HCT116 (cell line): ENCODE results near the gene MYBPHL. TPM values are rescaled to one million over a fixed set of nuclear protein-coding genes. Genes with fewer than 3 reads are reported as not detected.

Experiments
- ATAC-seq: fragments of 200-7000 bp; cut with Tn5 transposase; 2 replicates; pipeline ENCODE4 v1.9.1; 2020; ENCODE audit warnings: mild to moderate bottlenecking, moderate library complexity
- BruUV-seq: library from RNA; stranded (reverse); fragments of 400-500 nt; replicated peaks from 2 replicates; lab custom pipeline; 2021; lab: Mats Ljungman, UMichigan
- CTCF ChIA-PET: fragments of 300-600 bp; sonication (Branson Sonifier 250); formaldehyde crosslinking; loops from one replicate; lab custom pipeline; 2021; ENCODE audit warnings: antibody characterized with exemption; lab: Charles Lee
- POLR2A ChIA-PET: fragments of 300-600, 350-600 bp; sonication (Branson Sonifier 250); formaldehyde crosslinking; loops from one replicate; lab custom pipeline; 2021; ENCODE audit warnings: antibody characterized with exemption; lab: Charles Lee
- RAD21 ChIA-PET, 2 experiments: fragments of 300-600 bp; sonication (Branson Sonifier 250); formaldehyde crosslinking; loops; one replicate each; lab custom pipeline; 2023; ENCODE audit warnings: low total read pairs in 2 of 2; ENCODE audit not compliant: uncharacterized antibody in 2 of 2, unreplicated experiment in 2 of 2, low non-redundant PET in 1 of 2; lab: Charles Lee
- DNase-seq: peaks from one replicate; pipeline ENCODE4 v3.0.0-alpha.2; 2010; ENCODE audit warnings: low read depth, low spot score
- H2AFZ ChIP-seq: fragments of 200-600 bp; shearing (Covaris generic), sonication (generic); 2 replicates; pipeline ENCODE4 v1.6.1; 2017; ENCODE audit warnings: low read depth, mixed run types, mixed read lengths, antibody characterized with exemption, low read length; ENCODE audit not compliant: poor library complexity, severe bottlenecking
- H3K27ac ChIP-seq: 2 replicates; pipeline ENCODE4 v1.5.1; 2012; ENCODE audit warnings: low read depth, low read length
- H3K27me3 ChIP-seq: fragments of 200-600 bp; sonication (generic); 2 replicates; pipeline ENCODE4 v1.6.1; 2016; ENCODE audit warnings: mixed run types, low read length, mixed read lengths; ENCODE audit not compliant: insufficient read depth
- H3K36me3 ChIP-seq, 2 experiments: fragments of 200-500 bp in 1 of 2; fragments of 200-600 bp in 1 of 2; sonication (Bioruptor generic) in 1 of 2; sonication (generic) in 1 of 2; 2 replicates each; pipeline versions ENCODE4 v1.5.1 to v1.6.1; 2014 to 2016; ENCODE audit warnings: low read length in 2 of 2, inconsistent platforms in 1 of 2, mixed read lengths in 1 of 2, mixed run types in 1 of 2; ENCODE audit not compliant: insufficient read depth in 2 of 2, control insufficient read depth in 1 of 2
- H3K4me1 ChIP-seq, 2 experiments: fragments of 200-600 bp in 1 of 2; sonication (generic) in 1 of 2; 2 replicates each; pipeline versions ENCODE4 v1.5.1 to v1.6.1; 2012 to 2017; ENCODE audit warnings: low read length in 2 of 2, inconsistent platforms in 1 of 2, mild to moderate bottlenecking in 1 of 2, mixed read lengths in 1 of 2, mixed run types in 1 of 2, moderate library complexity in 1 of 2; ENCODE audit not compliant: insufficient read depth in 2 of 2, control insufficient read depth in 1 of 2
- H3K4me2 ChIP-seq: fragments of 200-600 bp; sonication (generic); 2 replicates; pipeline ENCODE4 v1.6.1; 2017; ENCODE audit warnings: mixed run types, low read length, mixed read lengths
- H3K4me3 ChIP-seq, 2 experiments: fragments of 200-600 bp in 1 of 2; sonication (generic) in 1 of 2; replicated peaks in 1 of 2; 2 replicates each; pipeline ENCODE4 v1.5.1; 2011 to 2016; ENCODE audit warnings: low read length in 2 of 2, control low read depth in 1 of 2, low read depth in 1 of 2, mild to moderate bottlenecking in 1 of 2, mixed read lengths in 1 of 2, mixed run types in 1 of 2
- H3K79me2 ChIP-seq: fragments of 200-600 bp; sonication (generic); 2 replicates; pipeline ENCODE4 v1.6.1; 2017; ENCODE audit warnings: mild to moderate bottlenecking, mixed run types, low read length, moderate library complexity, mixed read lengths; ENCODE audit not compliant: insufficient read depth
- H3K9ac ChIP-seq: fragments of 200-600 bp; sonication (generic); 2 replicates; pipeline ENCODE4 v1.6.1; 2016; ENCODE audit warnings: low read length, mixed read lengths
- H3K9me2 ChIP-seq: fragments of 200-600 bp; sonication (generic), shearing (Covaris generic); 2 replicates; pipeline ENCODE4 v1.6.1; 2017; ENCODE audit warnings: mixed run types, mild to moderate bottlenecking, moderate library complexity; ENCODE audit not compliant: insufficient read depth
- H3K9me3 ChIP-seq, 2 experiments: fragments of 200-500 bp in 1 of 2; fragments of 200-600 bp in 1 of 2; sonication (Bioruptor generic) in 1 of 2; sonication (generic) in 1 of 2; 2 replicates each; pipeline ENCODE4 v1.6.1; 2014 to 2017; ENCODE audit warnings: low read length in 2 of 2, mixed read lengths in 2 of 2, inconsistent platforms in 1 of 2, low read depth in 1 of 2, mild to moderate bottlenecking in 1 of 2, mixed run types in 1 of 2, moderate library complexity in 1 of 2; ENCODE audit not compliant: control insufficient read depth in 1 of 2, insufficient read depth in 1 of 2
- H4K20me1 ChIP-seq: fragments of 200-600 bp; sonication (generic), shearing (Covaris generic); 2 replicates; pipeline ENCODE4 v1.6.1; 2017; ENCODE audit warnings: mixed run types, mild to moderate bottlenecking, moderate library complexity; ENCODE audit not compliant: insufficient read depth
- ATF3 ChIP-seq: IDR thresholded peaks from 2 replicates; pipeline ENCODE4 v1.6.1; 2012
- CEBPB ChIP-seq: IDR thresholded peaks from 2 replicates; pipeline ENCODE4 v1.6.1; 2012; ENCODE audit warnings: low read depth
- CTCF ChIP-seq, 3 experiments: fragments of 200-600 bp in 1 of 3; sonication (generic) in 1 of 3; IDR thresholded peaks in 2 of 3; conservative IDR thresholded peaks in 1 of 3; 2 replicates each; pipeline ENCODE4 v1.5.1; 2012 to 2017; ENCODE audit warnings: low read depth in 2 of 3, low read length in 2 of 3, antibody characterized with exemption in 1 of 3, borderline replicate concordance in 1 of 3, control low read depth in 1 of 3, mild to moderate bottlenecking in 1 of 3, mixed read lengths in 1 of 3, mixed run types in 1 of 3, moderate library complexity in 1 of 3; ENCODE audit not compliant: insufficient read depth in 1 of 3
- ELF1 ChIP-seq: IDR thresholded peaks from 2 replicates; pipeline ENCODE4 v1.6.1; 2012; ENCODE audit warnings: low read depth, borderline replicate concordance
- EZH2 ChIP-seq: fragments of 200-600 bp; sonication (generic); IDR thresholded peaks from 2 replicates; pipeline ENCODE4 v1.6.1; 2017; ENCODE audit warnings: antibody characterized with exemption, mixed run types
- EZH2phosphoT487 ChIP-seq: fragments of 200-600 bp; IDR thresholded peaks from 2 replicates; pipeline ENCODE4 v1.6.1; 2018; ENCODE audit warnings: antibody characterized with exemption, borderline replicate concordance
- JUND ChIP-seq: IDR thresholded peaks from 2 replicates; pipeline ENCODE4 v1.6.1; 2012
- MAX ChIP-seq: IDR thresholded peaks from 2 replicates; pipeline ENCODE4 v1.6.1; 2012
- POLR2A ChIP-seq: IDR thresholded peaks from 2 replicates; pipeline ENCODE4 v1.7.0; 2011; ENCODE audit warnings: borderline replicate concordance; ENCODE audit not compliant: insufficient read depth, insufficient read length; ENCODE audit errors: extremely low read depth
- RAD21 ChIP-seq: IDR thresholded peaks from 2 replicates; pipeline ENCODE4 v1.6.1; 2012; ENCODE audit warnings: low read depth, mild to moderate bottlenecking
- REST ChIP-seq: IDR thresholded peaks from 2 replicates; pipeline ENCODE4 v1.6.1; 2012; ENCODE audit warnings: low read depth
- SIN3A ChIP-seq: IDR thresholded peaks from 2 replicates; pipeline ENCODE4 v1.6.1; 2012; ENCODE audit warnings: low read depth
- SRF ChIP-seq: IDR thresholded peaks from 2 replicates; pipeline ENCODE4 v1.6.1; 2012; ENCODE audit warnings: low read depth
- TCF7L2 ChIP-seq: IDR thresholded peaks from 2 replicates; pipeline ENCODE4 v1.7.0; 2011; ENCODE audit warnings: borderline replicate concordance, inconsistent platforms; ENCODE audit not compliant: insufficient read depth, insufficient read length; ENCODE audit errors: extremely low read depth
- YY1 ChIP-seq: IDR thresholded peaks from 2 replicates; pipeline ENCODE4 v1.6.1; 2011; ENCODE audit warnings: low read length, low read depth, moderate library complexity, mild to moderate bottlenecking; ENCODE audit not compliant: insufficient replicate concordance; ENCODE audit errors: extremely low read depth
- ZBTB33 ChIP-seq: IDR thresholded peaks from 2 replicates; pipeline ENCODE4 v1.6.1; 2011; ENCODE audit warnings: mild to moderate bottlenecking, low read length, moderate library complexity; ENCODE audit not compliant: insufficient replicate concordance; ENCODE audit errors: extremely low read depth
- ZFX ChIP-seq: fragments of 450-650 bp; IDR thresholded peaks from 2 replicates; pipeline ENCODE4 v1.6.1; 2017
- intact Hi-C: fragments of 100-400 bp; cut with micrococcal nuclease; formaldehyde crosslinking; loops from 2 replicates; pipeline ENCODE4 v1.10.0; 2022
- total RNA-seq: library from RNA; stranded (reverse); gene quantifications from one replicate; pipeline ENCODE4 v1.2.1, GENCODE V29; 2021; ENCODE audit not compliant: unreplicated experiment

Gene MYBPHL
- total RNA-seq, 1 experiment from 2014 or later, result 1.0 TPM

GRCh38 chr1:109327285-109327684 lies 20.5 kb upstream of the MYBPHL start:
- no peak overlapping the region for H3K4me3 ChIP-seq
- no peak overlapping the region for H2AFZ ChIP-seq
- intact Hi-C loops, result no loop called here
- no peak overlapping the region for H3K27ac ChIP-seq
- ChIA-PET POLR2A (no interaction called here), RAD21 (no interaction called here), CTCF (no interaction called here)
- H3K9me2 ChIP-seq, result no peaks in the 10 kb centered on the region
- H3K4me1 ChIP-seq, result no peaks in the 10 kb centered on the region
- TF ChIP-seq CTCF (IDR thresholded peaks at IDR 0.05 in 2 of 3, conservative IDR thresholded peaks at IDR 0.05 in 1 of 3; ENCODE audit: borderline replicate concordance in 1 of 3, insufficient read depth in 1 of 3, low read depth in 2 of 3, low read length in 2 of 3) (no peak), SIN3A (no peak), TCF7L2 (no peak), EZH2phosphoT487 (no peak), ZFX (no peak), ZBTB33 (no peak), MAX (no peak), YY1 (no peak), ELF1 (no peak), REST (no peak), CEBPB (no peak), ATF3 (no peak), SRF (no peak), POLR2A (no peak), RAD21 (no peak), JUND (no peak), EZH2 (no peak)
- H4K20me1 ChIP-seq, result no peaks in the 10 kb centered on the region
- 0 out of 4 replicates have a peak, but pooled peaks cover 0 to 2% of the 10 kb centered on the region in 2 experiments for H3K36me3 ChIP-seq
- no peaks in the 10 kb centered on the region for H3K27me3 ChIP-seq
- no peak overlapping the region for H3K9ac ChIP-seq
- H3K4me2 ChIP-seq, result no peak overlapping the region
- DNase-seq (no peak), ATAC-seq (no peak)
- BruUV-seq, result no TSS peak
- H3K79me2 ChIP-seq, result no peaks in the 10 kb centered on the region
- peaks cover 5 to 13% of the 10 kb centered on the region in 2 experiments; a peak in 1 of 4 replicates for H3K9me3 ChIP-seq
